ENCODE results near the gene PROSER2.

The PROSER2 gene

DNA sequence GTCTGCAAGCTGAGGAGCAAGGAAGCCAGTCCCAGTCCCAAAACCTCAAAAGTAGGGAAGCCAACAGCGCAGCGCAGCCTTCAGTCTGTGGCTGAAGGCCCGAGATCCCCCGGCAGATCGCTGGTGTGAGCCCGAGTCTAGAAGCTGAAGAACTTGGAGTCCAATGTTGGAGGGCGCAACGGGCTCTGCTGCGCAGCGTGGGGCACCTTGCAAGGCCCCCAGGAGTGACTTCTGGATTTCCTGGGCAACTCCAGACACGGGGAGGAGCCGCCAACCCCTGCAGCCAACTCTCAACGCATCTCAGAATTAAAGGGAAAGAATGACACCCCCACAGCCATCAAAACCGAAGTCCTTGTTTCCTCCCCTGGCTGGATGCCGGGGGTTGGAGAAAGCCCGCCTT lies 18.8 kb upstream of the PROSER2 start:
- no peak for DNase-seq (ENCODE audit: low read depth in 4 of 4, low spot score in 1 of 4)

DNA sequence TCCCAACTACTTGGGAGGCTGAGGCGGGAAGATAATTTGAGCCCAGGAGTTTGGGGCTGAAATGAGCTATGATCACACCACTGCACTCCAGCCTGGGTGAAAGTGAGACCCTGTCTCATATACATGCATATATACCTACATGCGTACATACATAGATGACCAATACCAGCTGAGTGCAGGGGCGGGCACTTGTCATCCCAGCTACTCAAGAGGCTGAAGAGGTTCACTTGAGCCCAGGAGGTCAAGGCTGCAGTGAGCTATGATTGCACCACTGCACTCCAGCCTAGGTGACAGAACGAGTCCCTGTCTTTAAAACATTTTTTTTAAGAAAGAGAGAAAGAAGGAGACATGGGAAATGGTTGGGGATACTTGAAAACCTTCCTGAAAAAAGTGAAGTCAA lies 17.4 kb upstream of the PROSER2 start:
- no peak for DNase-seq (ENCODE audit: low read depth in 4 of 4, low spot score in 1 of 4)

- DNase-seq (ENCODE audit: low read depth in 4 of 4, low spot score in 1 of 4), result no peak
Measured at GRCh38 chr10:11806706-11807105, 16.4 kb upstream of the PROSER2 start.

- no peak for DNase-seq (ENCODE audit: low read depth in 4 of 4, low spot score in 1 of 4)
Measured at GRCh38 chr10:11808808-11809207, 14.3 kb upstream of the PROSER2 start.

- DNase-seq (ENCODE audit: low read depth in 4 of 4, low spot score in 1 of 4), result no peak
Measured at GRCh38 chr10:11810313-11810766, 12.8 kb upstream of the PROSER2 start.

GRCh38 chr10:11810973-11811372 lies 12.2 kb upstream of the PROSER2 start:
- no peak for DNase-seq (ENCODE audit: low read depth in 4 of 4, low spot score in 1 of 4)

DNA sequence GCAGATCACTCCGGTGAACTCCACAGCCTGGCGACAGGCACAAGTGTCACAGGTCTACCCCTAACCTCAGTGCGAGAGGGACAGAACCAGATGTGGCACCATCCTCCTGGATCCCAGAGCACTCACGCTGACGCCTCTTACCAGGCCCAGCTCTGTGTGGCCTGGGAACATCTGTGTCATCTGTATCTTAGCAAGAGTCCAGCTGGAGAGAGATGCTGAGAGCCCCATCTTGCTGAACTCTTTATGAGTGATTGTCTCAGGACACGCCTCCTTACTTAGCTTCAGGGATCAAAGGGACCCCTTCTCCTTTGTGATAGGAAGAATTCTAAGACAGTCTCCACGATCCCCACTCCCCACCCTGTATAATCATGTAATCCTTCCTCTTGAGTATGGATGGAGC lies 10.0 kb upstream of the PROSER2 start:
- no peak for DNase-seq (ENCODE audit: low read depth in 4 of 4, low spot score in 1 of 4)

DNA sequence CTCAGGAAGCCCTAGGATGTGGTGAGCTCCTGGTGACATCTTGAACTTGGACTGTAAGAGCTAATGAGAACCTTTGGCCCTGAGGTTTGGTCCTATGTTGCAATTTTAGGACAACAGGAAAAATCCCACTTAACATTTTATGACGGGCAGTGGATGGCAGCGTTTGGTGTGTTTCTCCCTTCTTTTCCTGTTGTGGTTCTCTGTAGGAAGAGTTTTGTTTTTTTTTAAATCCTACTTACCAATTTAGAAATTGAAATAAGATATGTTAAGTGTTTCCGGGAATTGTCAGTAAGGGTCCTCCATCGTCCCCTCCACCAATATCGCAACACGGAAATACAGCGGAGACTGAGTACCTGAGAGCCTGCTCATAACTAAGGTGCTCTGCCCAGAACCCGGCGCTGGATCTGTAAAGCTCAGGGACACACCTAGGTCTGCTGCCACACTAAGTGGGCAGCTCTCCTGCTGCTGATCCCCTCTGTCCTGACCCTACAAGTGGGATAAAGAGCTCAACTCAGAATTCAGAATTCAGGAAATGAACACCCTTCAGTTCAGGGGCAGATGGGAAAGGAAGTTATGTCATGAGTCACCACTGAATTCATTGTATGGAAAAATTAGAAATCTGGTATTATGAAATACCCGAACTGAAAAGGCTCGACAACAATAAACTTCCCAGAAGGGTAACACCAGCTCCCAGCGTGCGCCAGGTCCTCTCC lies 9.1 kb upstream of the PROSER2 start:
- no peak for DNase-seq (ENCODE audit: low read depth in 4 of 4, low spot score in 1 of 4)

DNA sequence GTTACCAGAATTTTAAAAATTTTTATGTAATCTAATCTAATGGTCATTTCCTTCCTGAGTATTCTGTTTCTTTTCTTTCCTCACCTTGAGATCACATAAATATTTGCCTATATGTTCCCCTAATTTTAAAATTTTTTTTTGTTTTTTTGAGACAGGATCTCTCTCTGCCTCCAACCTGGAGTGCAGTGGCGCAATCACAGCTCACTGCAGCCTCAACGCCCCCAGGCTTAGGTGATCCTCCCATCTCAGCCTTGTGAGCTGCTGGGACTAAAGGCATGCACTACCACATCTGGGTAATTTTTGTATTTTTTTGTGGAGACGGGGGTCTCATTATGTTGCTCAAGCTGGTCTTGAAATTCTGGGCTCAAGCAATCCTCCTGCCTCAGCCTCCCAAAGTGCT lies 4.1 kb upstream of the PROSER2 start:
- DNase-seq (ENCODE audit: low read depth in 4 of 4, low spot score in 1 of 4), result no peak

GRCh38 chr10:11822026-11822756 lies 965 bp upstream of the PROSER2 start:
- DNase-seq (ENCODE audit: low read depth in 4 of 4, low spot score in 1 of 4), result no peak

GRCh38 chr10:11822809-11823121 lies 391 bp upstream of the PROSER2 start:
- no peak for DNase-seq (ENCODE audit: low read depth in 4 of 4, low spot score in 1 of 4)

GRCh38 chr10:11823989-11824346 lies 812 bp downstream of the PROSER2 start:
- DNase-seq (ENCODE audit: low read depth in 4 of 4, low spot score in 1 of 4), result no peak

GRCh38 chr10:11824376-11824775 lies 1.2 kb downstream of the PROSER2 start:
- DNase-seq (ENCODE audit: low read depth in 4 of 4, low spot score in 1 of 4), result no peak

DNA sequence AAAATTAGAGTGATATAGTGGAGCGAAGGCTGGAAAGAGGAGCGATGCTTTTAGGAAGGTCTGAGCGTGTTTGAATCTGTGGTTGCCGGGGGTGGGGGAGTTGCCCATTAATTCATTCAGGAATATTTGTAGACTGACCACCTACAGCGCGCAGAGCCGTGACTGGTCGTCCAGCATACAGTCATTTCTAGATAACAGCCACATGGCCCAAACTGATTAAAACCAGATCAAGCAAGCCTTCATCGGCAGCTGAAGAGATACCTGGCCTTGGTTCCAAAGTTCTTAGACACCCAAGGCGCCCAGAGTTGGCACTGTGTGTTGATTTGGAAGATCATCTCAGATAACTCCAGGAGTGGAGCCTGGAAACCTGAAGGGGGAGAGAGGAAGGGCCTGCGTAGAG lies 1.7 kb downstream of the PROSER2 start:
- DNase-seq (ENCODE audit: low read depth in 4 of 4, low spot score in 1 of 4), result no peak

DNA sequence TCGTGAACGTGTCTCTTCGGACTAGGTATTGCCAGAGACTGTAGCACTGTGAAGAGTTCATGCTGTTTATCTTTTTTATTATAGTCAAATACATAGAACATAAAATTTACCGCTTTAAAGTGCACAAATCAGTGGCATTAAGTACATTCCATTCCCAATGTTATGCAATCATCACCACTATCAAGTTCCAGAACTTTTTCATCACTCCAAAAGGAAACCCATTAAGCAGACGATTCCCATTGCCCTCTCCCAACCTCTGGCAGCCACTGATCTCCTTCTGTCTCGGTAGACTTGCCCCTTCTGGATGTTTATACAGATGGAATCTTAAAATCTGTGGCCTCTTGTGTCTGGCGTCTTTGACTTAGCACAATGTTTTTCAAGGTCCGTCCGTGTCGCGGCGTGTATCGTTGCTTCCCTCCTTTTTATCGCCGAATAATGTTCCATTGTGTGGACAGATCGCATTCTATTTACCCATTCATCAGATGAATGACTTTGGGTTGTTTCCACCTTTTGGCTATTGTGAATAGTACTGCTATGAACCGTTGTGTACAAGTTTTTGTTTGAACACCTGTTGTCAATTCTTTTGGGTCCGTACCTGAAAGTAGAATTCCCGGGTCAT lies 2.7 kb downstream of the PROSER2 start:
- no peak for DNase-seq (ENCODE audit: low read depth in 4 of 4, low spot score in 1 of 4)

GRCh38 chr10:11827006-11827405 lies 3.9 kb downstream of the PROSER2 start:
- no peak for DNase-seq (ENCODE audit: low read depth in 4 of 4, low spot score in 1 of 4)

GRCh38 chr10:11827414-11827813 lies 4.3 kb downstream of the PROSER2 start:
- no peak for DNase-seq (ENCODE audit: low read depth in 4 of 4, low spot score in 1 of 4)

DNA sequence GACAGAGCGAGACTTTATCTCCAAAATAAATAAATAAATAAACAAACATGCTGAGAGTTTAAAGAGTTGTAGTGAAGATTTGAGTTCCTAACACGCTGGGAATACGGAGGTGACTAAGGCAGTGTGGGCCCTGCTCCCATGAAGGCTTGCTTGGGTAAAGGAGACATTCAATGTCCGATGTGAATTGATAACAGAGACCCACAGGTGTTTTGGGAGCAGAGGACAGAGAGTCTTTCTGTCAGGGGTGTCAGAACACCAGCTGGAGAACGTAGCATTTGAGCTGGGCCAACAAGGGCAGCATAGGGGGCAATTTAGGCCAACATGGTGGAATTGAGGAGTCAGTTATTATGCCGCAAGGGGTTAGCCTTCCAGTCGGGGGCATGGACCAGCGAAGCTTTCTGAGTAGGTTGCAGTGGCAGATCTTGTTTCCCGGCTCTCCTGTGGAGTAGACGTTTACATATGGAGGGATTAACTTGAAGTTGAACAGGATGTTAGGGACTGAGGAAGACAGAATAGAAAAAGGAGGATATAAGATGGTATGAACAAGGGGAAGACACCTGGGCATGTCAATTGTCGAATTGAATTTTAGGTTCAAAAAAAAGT lies 5.6 kb downstream of the PROSER2 start:
- no peak for DNase-seq (ENCODE audit: low read depth in 4 of 4, low spot score in 1 of 4)

GRCh38 chr10:11830836-11831519 lies 7.8 kb downstream of the PROSER2 start:
- DNase-seq (ENCODE audit: low read depth in 4 of 4, low spot score in 1 of 4), result no peak

DNA sequence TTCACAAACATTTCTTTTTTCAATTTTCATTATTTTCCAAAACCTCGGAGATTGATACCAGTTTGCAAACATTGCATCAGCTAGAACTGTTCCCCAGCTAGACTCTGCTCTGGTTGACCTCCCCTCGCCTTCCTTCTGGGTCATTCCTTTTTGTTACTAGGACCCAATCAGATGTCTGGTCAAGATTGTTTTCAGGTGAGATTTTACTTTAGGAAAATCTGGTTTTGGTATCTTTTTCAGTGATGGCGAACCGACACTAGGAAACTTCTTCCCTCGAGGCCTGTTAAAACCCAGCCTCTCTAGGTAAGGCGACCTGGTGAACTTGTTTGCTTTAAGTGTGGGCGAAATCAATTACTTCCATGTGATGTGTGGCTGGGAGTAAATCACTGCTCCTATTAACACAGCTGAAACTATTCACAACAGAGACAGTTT lies 8.4 kb downstream of the PROSER2 start:
- no peak for DNase-seq (ENCODE audit: low read depth in 4 of 4, low spot score in 1 of 4)

DNA sequence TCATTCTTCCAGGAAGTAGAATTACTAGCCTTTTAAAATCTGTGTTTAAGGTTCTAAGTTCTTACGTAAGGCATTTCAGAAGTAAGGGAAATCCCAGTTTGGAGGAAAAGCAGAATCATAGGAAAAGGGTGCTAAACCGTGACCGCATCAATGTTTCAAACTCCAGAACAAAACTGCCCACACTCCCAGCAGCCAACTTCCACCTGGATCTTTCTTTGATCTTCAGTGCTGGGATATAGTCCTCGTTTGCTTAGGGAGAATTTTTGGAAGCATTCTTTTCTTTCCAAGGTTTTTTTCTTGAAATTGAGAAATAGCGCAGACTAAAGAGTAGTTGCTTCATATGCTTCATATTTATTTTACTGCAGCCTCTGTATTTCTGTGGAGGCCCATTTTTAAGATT lies 8.9 kb downstream of the PROSER2 start:
- no peak for DNase-seq (ENCODE audit: low read depth in 4 of 4, low spot score in 1 of 4)

DNA sequence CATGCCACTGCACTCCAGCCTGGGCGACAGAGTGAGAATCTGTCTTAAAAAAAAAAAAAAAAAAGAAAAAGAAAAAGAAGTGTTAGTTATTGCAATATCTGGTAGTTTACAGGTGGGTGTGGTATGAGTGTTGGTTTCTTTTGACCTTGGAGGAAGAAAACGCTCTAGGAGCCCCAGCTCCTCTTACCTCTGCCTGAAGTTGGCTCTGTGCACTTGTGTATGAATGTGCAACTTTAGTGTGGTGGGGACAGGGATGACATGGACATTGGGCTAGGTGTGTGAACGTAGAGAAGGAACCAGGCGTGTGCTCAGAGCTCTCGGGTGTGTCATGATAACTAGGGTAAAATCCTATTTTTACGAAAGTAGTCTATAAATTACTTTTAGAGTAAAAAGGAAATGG lies 11.9 kb downstream of the PROSER2 start:
- DNase-seq (ENCODE audit: low read depth in 4 of 4, low spot score in 1 of 4), result no peak
